Karpas-422 (cell line): ENCODE measurements around the gene NEK5. TPM values are rescaled to one million over a fixed set of nuclear protein-coding genes. Genes with fewer than 3 reads are reported as not detected.
"Not testable (repeated sequence)": the region's sequence is repeated elsewhere in the genome, so short reads cannot be mapped to it uniquely, and the experiment has no call there.

Experiments
- DNase-seq: peaks from one replicate; pipeline ENCODE4 v3.0.0-alpha.2; 2015
- H2AFZ ChIP-seq: fragments of 200-600 bp; sonication (generic); 2 replicates; pipeline ENCODE4 v1.6.1; 2014; ENCODE audit warnings: antibody characterized with exemption, low read length, mixed read lengths
- H3K27ac ChIP-seq: fragments of 200-600 bp; sonication (generic); 2 replicates; pipeline ENCODE4 v1.5.1; 2014; ENCODE audit warnings: mild to moderate bottlenecking, low read length, moderate library complexity
- H3K27me3 ChIP-seq: fragments of 200-600 bp; sonication (generic); 2 replicates; pipeline ENCODE4 v1.6.1; 2014; ENCODE audit warnings: low read length, mixed read lengths
- H3K36me3 ChIP-seq: fragments of 200-600 bp; sonication (generic); 2 replicates; pipeline ENCODE4 v1.6.1; 2014; ENCODE audit warnings: low read length, mixed read lengths; ENCODE audit not compliant: insufficient read depth
- H3K4me1 ChIP-seq: fragments of 200-600 bp; sonication (generic); 2 replicates; pipeline ENCODE4 v1.6.1; 2014; ENCODE audit warnings: mild to moderate bottlenecking, low read length, mixed read lengths
- H3K4me2 ChIP-seq: fragments of 200-600 bp; sonication (generic); 2 replicates; pipeline ENCODE4 v1.6.1; 2014; ENCODE audit warnings: low read length, low read depth, mild to moderate bottlenecking; ENCODE audit not compliant: poor library complexity, severe bottlenecking
- H3K4me3 ChIP-seq: fragments of 200-600 bp; sonication (generic); 2 replicates; pipeline ENCODE4 v1.5.1; 2014; ENCODE audit warnings: mild to moderate bottlenecking, antibody characterized with exemption, low read length, mixed read lengths
- H3K79me2 ChIP-seq: fragments of 200-600 bp; sonication (generic); 2 replicates; pipeline ENCODE4 v1.6.1; 2014; ENCODE audit warnings: mild to moderate bottlenecking, low read length, mixed read lengths
- H3K9ac ChIP-seq: fragments of 200-600 bp; sonication (generic); 2 replicates; pipeline ENCODE4 v1.6.0; 2014; ENCODE audit warnings: low read length
- H3K9me2 ChIP-seq: fragments of 200-600 bp; sonication (generic), shearing (Covaris generic); replicated peaks from 2 replicates; pipeline ENCODE4 v1.6.0; 2014; ENCODE audit warnings: mild to moderate bottlenecking, low read length, moderate library complexity; ENCODE audit not compliant: insufficient read depth
- H3K9me3 ChIP-seq: fragments of 300-700, 200-600 bp; sonication (generic); 2 replicates; pipeline ENCODE4 v1.6.1; 2014; ENCODE audit warnings: low read length, mixed read lengths
- H4K20me1 ChIP-seq: fragments of 200-600 bp; sonication (generic); 2 replicates; pipeline ENCODE4 v1.6.1; 2014; ENCODE audit warnings: mild to moderate bottlenecking, antibody characterized with exemption, low read length, low read depth; ENCODE audit not compliant: insufficient read depth
- total RNA-seq: library from RNA; depleted of rRNA; stranded (reverse); fragments of >200 nt; shearing (Covaris generic); gene quantifications from 2 replicates; pipeline ENCODE4 v1.2.3, GENCODE V29; 2014; ENCODE audit warnings: low replicate concordance

The NEK5 gene
- total RNA-seq, 1 experiment from 2014 or later = not detected

DNA sequence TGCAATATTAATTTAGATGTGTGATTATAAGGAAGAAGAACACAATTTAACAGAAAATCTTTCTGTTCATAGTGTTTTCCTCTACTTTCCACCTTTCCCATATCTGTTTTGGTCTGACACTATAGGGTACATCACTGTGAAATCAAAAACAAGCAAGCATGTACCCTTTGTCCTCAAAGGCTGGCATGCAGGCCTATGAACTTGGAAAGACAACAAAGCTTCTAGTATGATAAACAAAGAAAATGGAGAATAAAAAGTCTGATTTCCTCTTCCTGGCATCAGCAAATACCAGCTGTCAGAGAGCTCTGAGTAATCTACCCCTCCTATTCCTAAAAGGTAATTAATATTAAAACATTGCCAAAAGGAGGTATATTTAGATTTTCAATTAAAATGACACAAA, 36.1 kb upstream of the NEK5 start:
- no peak for DNase-seq
- no peak overlapping the region for H3K4me2 ChIP-seq
- H3K4me1 ChIP-seq = peaks cover under 1% of the 10 kb centered on the region
- H3K36me3 ChIP-seq = peaks cover 3% of the 10 kb centered on the region; the same call in 1 of the 2 replicates
- no peak overlapping the region for H2AFZ ChIP-seq
- H4K20me1 ChIP-seq = no peaks in the 10 kb centered on the region
- H3K27me3 ChIP-seq = no peaks in the 10 kb centered on the region
- no peak overlapping the region for H3K9ac ChIP-seq
- no peak overlapping the region for H3K4me3 ChIP-seq
- no peaks in the 10 kb centered on the region for H3K79me2 ChIP-seq
- no peak overlapping the region for H3K27ac ChIP-seq
- H3K9me2 ChIP-seq = no peaks in the 10 kb centered on the region
- no peaks in the 10 kb centered on the region for H3K9me3 ChIP-seq

DNA sequence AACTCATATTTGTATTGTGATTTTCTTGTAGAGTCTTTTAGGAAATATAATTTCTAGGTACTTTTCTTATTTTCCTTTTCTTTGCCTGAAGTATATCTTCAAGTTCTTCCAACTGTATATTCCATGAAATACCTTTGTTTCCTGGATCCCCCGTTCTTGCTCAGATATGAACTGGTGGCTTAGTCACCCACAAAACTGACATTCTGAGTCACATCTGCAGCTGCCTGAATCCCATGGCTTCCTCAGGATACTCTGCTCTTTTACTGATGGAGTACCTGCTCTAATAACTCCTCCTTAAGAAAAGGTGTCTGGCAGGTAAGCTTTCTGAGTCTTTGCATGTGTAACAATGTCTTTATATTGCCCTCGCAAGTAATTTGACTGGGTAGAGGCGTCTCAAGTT, 35.0 kb upstream of the NEK5 start:
- not testable (repeated sequence) for H3K9me3 ChIP-seq, H4K20me1 ChIP-seq, H3K27ac ChIP-seq, H3K9ac ChIP-seq, H3K4me2 ChIP-seq, H3K9me2 ChIP-seq, H2AFZ ChIP-seq, H3K27me3 ChIP-seq, H3K4me1 ChIP-seq, H3K36me3 ChIP-seq, DNase-seq, H3K4me3 ChIP-seq, H3K79me2 ChIP-seq

DNA sequence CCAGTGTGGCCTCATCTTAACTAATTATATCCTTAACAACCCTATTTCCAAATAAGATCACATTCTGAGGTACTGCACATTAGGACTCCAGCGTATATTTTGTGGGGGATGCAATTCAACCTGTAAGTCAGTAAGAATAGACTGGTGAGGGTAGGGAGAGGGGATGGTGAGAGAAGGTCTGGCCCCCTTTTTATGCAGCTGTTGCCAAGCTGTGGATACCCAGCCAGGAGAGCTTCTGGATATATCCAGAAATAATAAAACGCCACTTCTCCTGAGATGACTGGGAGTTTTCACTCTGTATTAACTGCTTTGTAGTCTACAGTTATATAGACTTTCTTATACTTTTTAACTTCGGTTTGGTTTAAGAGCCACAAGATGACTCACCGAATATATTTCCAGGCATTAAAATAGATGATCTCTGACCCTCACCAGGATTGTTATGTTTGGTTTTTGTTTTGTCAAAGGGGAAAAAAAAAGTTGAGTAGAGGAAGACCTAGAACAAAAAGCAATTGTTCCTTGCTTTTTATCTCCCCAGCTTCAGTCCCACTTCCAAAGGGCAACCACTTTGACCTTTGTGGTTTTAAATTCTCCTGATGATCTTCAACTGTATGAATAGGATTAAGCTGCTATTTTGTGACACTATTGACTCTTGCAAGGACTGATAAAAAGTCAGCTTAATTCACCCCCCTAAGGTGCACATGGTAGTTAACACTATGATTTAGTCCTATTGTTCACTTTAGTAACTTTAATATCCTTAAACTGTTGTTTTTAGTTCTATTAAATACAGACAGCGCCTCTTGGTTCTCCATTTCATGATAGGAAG, 33.6 kb upstream of the NEK5 start:
- no peaks in the 10 kb centered on the region for H3K9me2 ChIP-seq
- no peaks in the 10 kb centered on the region for H4K20me1 ChIP-seq
- H3K4me2 ChIP-seq = no peak overlapping the region
- no peaks in the 10 kb centered on the region for H3K36me3 ChIP-seq
- H3K79me2 ChIP-seq = peaks cover 11% of the 10 kb centered on the region; the same call in 1 of the 2 replicates
- H3K27ac ChIP-seq = no peak overlapping the region
- H2AFZ ChIP-seq = no peak overlapping the region
- H3K9me3 ChIP-seq = no peaks in the 10 kb centered on the region
- no peak for DNase-seq
- H3K4me3 ChIP-seq = no peak overlapping the region
- no peaks in the 10 kb centered on the region for H3K27me3 ChIP-seq
- no peak overlapping the region for H3K9ac ChIP-seq
- peaks cover 15% of the 10 kb centered on the region for H3K4me1 ChIP-seq

DNA sequence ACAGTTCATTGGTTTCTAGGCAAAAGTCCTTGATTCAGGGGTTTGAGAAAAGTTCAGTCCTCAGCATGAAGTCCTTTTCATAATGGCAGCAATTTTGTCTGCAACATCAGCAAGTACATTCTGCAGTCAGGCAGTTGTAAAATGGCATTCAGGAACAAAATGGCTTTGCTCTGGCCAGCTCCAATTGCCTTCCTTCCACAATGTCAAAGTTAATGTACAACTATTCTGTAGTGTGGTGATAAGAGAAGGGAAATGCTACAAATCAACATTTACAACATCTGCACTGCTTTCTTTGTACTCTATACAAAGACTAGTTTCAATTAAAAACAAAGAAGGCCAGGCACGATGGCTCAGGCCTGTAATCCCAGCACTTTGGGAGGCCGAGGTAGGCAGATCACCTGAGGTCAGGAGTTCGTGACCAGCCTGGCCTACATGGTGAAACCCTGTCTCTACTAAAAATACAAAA, 32.3 kb upstream of the NEK5 start:
- Histone ChIP-seq H3K9ac (no peak overlapping the region), H3K27me3 (no peaks in the 10 kb centered on the region), H3K9me3 (no peaks in the 10 kb centered on the region), H3K4me2 (no peak overlapping the region), H3K79me2 (peaks cover 16% of the 10 kb centered on the region; the same call in 1 of the 2 replicates), H3K4me1 (peaks cover 20% of the 10 kb centered on the region), H3K27ac (no peak overlapping the region), H3K9me2 (no peaks in the 10 kb centered on the region), H2AFZ (no peak overlapping the region), H3K4me3 (no peak overlapping the region), H4K20me1 (no peaks in the 10 kb centered on the region), H3K36me3 (no peaks in the 10 kb centered on the region)
- DNase-seq = no peak

DNA sequence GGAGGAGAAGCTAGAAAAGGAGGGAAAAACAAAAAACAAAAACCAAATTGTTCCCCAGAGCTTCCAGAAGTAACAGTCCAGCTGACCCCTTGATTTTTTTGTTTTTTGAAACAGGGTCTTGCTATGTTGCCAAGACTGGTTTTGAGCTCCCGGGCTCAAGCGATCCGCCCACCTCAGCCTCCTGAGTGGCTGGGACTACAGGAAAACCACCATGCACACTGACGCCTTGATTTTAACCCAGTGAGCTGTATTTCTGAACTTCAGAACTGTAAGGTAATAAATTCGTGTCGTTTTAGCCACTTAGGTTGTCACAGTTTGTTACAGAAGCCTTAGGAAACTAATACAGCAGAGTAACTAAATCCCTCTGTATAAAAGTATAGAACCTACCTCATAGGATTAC, 31.6 kb upstream of the NEK5 start:
- Histone ChIP-seq H3K4me3 (no peak overlapping the region), H2AFZ (no peak overlapping the region), H3K27me3 (no peaks in the 10 kb centered on the region), H3K36me3 (no peaks in the 10 kb centered on the region), H3K4me2 (no peak overlapping the region), H3K79me2 (peaks cover 16% of the 10 kb centered on the region; the same call in 1 of the 2 replicates), H3K27ac (no peak overlapping the region), H3K9me3 (no peaks in the 10 kb centered on the region), H3K4me1 (peaks cover 20% of the 10 kb centered on the region), H3K9me2 (no peaks in the 10 kb centered on the region), H4K20me1 (no peaks in the 10 kb centered on the region), H3K9ac (no peak overlapping the region)
- no peak for DNase-seq

DNA sequence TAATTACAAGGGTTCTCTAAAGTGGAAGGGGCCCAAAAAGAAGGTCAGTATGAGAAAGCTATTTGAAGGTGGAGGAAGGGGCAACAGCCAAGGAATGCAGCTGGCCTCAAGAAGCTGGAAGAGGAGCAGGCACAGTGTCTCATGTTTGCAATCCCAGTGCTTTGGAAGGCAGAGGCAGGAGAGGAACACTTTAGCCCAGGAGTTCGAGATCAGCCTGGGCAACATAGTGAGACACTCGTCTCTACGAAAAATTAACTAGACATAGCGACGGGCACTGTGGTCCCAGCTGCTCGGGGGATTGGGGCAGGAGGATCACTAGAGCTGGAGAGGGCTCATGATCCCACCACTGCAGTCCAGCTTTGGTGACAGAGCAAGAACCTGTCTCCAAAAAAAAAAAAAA, 31.2 kb upstream of the NEK5 start:
- Histone ChIP-seq H3K4me3 (peak overlapping the region; percentile 78), H3K9ac (peak overlapping the region; percentile 80; the same call in 1 of the 2 replicates), H3K4me1 (peaks cover 20% of the 10 kb centered on the region), H2AFZ (peak overlapping the region; percentile 87), H3K9me3 (no peaks in the 10 kb centered on the region), H3K79me2 (peaks cover 16% of the 10 kb centered on the region; the same call in 1 of the 2 replicates), H3K9me2 (no peaks in the 10 kb centered on the region), H3K36me3 (no peaks in the 10 kb centered on the region), H3K27ac (no peak overlapping the region), H3K4me2 (peak overlapping the region; percentile 66), H4K20me1 (no peaks in the 10 kb centered on the region), H3K27me3 (no peaks in the 10 kb centered on the region)
- DNase-seq = no peak

DNA sequence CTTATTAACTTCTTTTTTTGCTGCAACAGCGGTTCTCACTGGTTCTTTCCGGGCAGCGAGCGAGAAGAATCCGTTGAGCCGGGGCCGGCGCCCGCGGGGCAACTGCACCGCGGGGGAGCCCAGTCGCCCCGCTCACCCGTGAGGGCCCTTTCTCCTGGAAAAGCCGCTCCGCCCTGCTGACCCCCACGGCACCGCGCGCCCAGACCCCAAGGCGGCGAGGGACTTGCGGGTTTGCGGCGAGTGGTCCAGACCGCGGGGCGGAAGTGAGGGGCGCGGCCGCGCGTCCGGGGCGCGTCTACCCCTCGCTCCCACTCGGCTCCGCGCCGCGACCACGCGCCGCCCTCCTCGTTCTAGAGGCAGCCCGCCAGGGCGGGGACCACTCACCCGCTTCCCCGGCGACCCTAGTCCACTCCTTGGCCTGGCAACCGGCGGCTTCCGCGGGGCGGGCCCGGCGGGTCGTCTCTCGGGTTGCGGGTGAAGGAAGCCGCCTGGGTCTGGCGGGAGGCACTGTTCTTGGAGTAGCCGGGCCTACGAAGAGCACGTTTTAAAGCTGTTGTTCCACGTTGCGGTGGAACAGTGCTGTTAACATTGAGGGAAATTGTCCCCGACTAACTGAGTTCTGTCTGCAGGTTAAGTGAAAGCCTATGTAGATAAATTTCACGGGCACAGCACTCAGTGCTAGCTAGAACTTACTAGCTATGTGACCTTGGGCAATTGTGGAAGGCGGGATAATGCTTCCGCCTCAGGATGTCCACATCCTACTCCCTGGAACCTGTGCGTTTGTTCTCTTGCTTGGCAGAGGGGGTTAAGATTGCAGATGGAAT, 30.5 kb upstream of the NEK5 start, which contains the start of gene NEK3:
TSS of gene NEK3 (minus strand) at position 439 of the 824 bp plus-strand sequence. CDS start 3,406 bp downstream, outside the sequence.
- Histone ChIP-seq H3K9ac (peak within 1 kb of the TSS; percentile 80), H3K4me2 (peak within 1 kb of the TSS; percentile 66), H4K20me1 (no peaks in the 10 kb centered on the region), H3K4me3 (peak within 1 kb of the TSS; percentile 78), H3K27me3 (no peaks in the 10 kb centered on the region), H3K4me1 (peaks cover 20% of the 10 kb centered on the region), H2AFZ (peak within 1 kb of the TSS; percentile 87), H3K36me3 (no peaks in the 10 kb centered on the region), H3K9me2 (no peaks in the 10 kb centered on the region), H3K79me2 (peaks cover 16% of the 10 kb centered on the region; the same call in 1 of the 2 replicates), H3K9me3 (no peaks in the 10 kb centered on the region), H3K27ac (peak within 1 kb of the TSS; percentile 26; the same call in 1 of the 2 replicates)
- peak; percentile 85 for DNase-seq
